Colon (tissue), 2 donors: ENCODE results near the gene FAM83C.
"Not testable (repeated sequence)": the region's sequence is repeated elsewhere in the genome, so short reads cannot be mapped to it uniquely, and the experiment has no call there.

Experiments used
- FAIRE-seq: peaks from 2 replicates; lab custom pipeline; 2012; peaks lifted over from hg19 to GRCh38; lab: Jason Lieb, UNC
- donor health status: control.
- donor health status: control.

Gene FAM83C

GRCh38 chr20:35263532-35264341 is 28.5 kb downstream of the FAM83C start:
- no peak for FAIRE-seq

DNA sequence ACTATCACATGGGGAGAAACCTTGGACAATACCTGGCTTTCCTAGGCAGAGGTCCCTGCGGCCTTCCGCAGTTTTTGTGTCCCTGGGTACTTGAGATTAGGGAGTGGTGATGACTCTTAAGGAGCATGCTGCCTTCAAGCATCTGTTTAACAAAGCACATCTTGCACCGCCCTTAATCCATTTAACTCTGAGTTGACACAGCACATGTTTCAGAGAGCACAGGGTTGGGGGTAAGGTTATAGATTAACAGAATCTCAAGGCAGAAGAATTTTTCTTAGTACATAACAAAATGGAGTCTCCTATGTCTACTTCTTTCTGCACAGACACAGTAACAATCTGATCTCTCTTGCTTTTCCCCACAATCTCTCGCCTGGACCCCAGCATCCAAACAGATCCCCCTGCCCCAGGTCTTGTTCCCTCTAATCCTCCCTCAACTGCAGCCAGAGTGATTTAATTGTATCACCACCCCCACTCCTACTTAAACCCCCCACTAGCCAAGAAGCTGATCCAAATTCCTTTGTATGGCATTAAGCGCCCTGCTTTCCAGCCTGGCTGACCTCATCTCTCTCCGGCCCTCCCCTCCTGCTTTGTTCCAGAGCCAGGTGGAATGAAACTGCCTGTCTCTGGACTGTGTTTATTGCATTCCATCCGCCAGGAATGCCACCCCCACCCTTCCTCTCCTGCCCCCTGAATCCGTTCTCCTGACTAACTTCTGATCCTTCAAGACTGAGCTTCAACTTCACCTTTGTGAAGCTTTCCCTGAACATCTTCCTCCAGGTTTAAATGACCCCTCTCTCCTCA is 29.3 kb downstream of the FAM83C start:
- FAIRE-seq = not testable (repeated sequence)

DNA sequence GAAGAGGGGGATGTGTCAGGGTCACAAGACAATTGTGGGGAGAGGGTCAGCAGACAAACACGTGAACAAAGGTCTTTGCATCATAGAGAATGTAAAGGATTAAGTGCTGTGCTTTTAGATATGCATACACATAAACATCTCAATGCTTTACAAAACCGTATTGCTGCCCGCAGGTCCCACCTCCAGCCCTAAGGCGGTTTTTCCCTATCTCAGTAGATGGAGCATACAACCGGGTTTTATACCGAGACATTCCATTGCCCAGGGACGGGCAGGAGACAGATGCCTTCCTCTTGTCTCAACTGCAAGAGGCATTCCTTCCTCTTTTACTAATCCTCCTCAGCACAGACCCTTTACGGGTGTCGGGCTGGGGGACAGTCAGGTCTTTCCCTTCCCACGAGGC is 29.9 kb downstream of the FAM83C start:
- FAIRE-seq = not testable (repeated sequence)

DNA sequence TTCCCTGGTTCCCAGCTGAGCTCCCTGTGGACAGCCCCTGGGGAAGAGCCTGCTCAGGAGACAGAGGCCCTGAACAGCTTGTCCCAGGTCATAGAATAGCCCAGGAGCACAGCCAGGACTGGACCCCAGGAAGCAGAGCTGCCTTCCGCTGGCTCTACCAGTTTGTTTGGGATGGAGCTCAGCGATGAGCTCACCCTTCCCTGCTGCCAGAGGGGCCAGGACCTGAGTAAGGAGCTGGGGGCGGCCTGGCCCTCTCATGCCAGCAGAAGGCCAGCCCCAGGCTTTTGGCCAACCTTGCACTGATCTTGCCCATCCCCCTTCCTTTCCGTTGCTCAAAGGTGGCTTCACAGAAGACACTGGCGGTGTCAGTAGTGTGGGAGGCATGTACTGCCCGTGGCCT is 31.8 kb downstream of the FAM83C start:
- FAIRE-seq = no peak

GRCh38 chr20:35257175-35257909 is 34.9 kb downstream of the FAM83C start:
- FAIRE-seq = no peak

DNA sequence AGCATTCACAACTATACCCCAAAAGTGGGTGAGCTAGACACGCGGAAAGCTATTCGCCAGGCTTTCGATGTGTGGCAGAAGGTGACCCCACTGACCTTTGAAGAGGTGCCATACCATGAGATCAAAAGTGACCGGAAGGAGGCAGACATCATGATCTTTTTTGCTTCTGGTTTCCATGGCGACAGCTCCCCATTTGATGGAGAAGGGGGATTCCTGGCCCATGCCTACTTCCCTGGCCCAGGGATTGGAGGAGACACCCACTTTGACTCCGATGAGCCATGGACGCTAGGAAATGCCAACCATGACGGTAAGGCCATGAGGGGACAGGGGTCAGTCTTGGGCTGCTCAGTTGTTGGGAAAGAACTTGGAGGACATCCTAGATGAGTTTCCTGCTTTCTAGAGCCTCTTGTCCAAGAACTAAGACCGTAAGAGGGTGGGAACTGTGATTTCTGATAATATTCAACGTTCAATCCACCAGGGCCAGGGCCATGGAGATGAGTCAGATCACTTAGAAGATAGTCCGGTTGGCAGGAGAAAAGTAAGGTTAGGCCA is 37.7 kb downstream of the FAM83C start:
- FAIRE-seq = no peak

- FAIRE-seq = no peak
Observed at GRCh38 chr20:35253010-35253409, 39.2 kb downstream of the FAM83C start.

DNA sequence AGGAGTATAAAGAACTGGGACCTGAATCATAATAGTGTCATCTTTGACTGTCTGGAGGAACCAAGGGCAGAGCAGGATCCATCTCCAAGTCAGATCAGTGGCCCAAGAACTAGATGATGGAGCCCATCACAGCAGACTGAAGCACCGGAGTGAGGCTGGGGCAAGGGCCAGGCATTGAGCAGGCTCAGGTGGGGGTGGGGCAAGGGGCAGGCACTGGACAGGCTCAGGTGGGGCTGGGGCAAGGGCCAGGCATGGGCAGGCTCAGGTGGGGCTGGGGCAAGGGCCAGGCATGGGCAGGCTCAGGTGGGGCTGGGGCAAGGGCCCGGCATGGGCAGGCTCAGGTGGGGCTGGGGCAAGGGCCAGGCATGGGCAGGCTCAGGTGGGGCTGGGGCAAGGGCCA is 39.6 kb downstream of the FAM83C start:
- FAIRE-seq = not testable (repeated sequence)

DNA sequence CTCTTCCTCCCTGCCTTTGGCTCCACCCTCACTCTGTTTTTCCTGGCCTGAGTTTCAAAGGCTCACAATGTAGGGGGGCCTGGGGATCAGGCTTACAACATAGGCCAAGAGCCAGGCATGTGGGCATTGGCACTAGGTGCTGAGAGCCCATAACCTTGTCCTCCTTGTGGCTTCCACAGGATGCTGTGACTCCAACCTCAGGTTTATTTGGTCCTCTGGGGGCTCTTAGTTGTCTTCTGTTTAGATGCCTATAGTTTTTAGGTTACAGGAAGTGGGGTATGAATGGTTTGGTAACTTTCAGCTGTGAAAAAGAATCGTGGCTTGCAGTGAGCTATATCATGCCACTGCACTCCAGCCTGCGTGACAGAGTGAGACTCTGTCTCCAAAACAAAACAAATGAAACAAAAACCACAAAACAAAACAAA is 40.2 kb downstream of the FAM83C start:
- FAIRE-seq = no peak

GRCh38 chr20:35251613-35251940 is 40.6 kb downstream of the FAM83C start:
- FAIRE-seq = no peak

- no peak for FAIRE-seq
Observed at GRCh38 chr20:35248641-35249475, 43.4 kb downstream of the FAM83C start.

GRCh38 chr20:35246723-35247122 is 45.5 kb downstream of the FAM83C start:
- no peak for FAIRE-seq

- no peak for FAIRE-seq
Observed at GRCh38 chr20:35243986-35244385, 48.2 kb downstream of the FAM83C start.

DNA sequence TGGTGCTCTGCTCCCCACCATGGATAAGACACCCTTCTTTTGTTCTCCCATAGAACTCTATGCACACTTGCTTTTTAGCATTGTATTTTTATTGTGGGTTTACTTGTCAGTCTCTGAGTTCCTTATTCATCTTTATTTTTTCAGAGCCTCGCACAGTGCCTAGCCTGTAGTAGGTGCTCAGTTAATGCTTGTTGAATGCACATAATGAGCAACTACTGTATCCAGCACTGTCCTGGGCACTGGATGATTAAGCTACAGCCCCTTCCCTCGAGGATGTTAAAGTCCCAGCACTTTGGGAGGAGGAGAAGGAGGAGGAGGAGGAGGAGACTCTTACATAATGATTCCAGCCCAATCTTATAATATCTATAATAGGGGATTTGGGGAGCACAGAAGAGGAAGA is 48.9 kb downstream of the FAM83C start:
- no peak for FAIRE-seq

DNA sequence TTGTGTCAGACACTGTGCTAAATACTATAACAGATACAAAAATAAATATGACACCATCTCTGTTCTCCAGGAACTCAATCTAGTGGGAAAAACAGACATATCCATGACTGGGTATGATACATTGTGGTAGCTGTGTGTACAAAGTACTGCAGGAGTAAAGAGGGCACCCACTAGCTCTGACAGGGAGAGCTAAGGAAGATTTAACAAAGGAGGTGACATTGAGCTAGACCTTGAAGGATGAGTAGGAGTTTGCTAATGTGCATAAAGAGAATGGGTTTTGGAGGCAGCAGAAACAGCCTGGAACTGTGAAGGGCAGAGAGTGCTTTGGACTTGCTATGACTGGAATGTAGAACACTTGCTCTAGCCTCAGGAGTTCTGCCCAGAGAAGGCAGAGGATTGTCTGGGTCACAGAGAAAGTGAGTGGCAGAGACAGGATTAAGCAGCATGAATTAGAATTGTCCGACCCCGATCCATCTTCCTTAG is 51.4 kb downstream of the FAM83C start:
- no peak for FAIRE-seq

DNA sequence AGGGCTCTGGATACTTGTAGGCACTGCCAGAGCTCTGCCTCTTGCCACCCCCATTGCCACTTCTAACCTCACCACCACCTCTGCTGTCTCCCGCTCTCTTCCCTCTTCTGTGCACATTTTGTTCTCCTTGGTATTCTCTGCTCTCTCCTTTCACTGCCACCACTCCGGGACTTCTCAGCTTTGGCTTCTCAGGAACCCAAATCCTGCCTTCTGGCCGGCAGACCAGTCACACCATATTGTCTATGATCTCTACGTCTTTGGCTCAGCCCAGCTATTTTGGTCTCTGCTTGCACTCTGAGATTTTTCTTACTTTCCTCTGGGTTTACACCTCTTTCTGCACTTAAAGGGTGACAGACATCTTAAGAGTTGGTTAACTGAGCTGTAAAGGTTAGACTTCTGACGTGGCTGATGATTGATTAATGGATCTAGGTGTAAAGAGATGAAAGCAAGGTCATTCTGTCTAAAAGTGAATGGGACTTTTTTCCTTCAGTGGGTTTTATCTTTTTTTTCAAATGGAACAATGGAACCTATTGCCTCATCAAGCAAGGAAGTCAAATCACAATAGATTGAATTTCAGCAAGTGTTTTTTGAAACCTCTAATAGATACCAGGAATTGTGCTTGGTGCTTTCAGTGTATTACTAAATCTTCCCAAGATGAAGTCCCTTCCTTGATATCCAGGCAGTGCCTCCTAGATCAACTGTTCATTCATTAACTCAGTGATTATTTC is 52.0 kb downstream of the FAM83C start:
- FAIRE-seq = no peak

DNA sequence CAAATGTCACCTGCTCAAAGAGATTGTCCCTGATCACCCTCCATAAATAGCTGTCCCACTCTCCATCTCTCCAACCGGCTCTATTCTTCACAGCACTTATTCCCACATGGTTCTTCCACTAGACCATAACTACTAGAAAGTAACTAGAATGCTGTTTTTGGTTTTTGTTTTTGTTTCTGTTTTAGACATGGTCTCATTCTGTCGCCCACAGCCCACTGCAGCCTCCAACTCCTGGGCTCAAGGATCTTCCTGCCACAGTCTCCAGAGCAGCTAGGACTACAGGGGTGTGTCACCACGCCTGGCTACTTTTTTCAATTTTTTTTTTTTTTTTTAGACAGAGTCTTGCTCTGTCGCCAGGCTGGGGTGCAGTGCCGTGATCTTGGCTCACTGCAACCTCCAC is 53.5 kb downstream of the FAM83C start:
- FAIRE-seq = no peak

DNA sequence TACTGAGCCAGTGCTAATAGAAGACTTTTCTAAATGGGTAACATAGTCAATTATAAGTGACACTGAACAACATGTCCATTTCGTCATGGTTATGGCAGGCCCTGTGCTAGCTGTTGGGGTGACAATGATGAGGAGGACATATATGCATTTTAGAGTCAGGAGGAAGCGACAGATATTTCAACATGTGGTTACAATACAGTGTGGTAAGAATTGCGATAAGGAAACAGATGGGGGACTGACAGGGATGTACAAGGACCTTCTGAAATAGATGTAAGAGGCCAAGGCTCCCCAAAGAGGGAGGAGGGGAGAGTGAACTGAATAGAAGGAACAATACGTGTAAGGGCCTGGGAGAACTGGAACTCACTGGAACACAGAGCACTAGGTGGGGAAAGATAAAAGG is 54.1 kb downstream of the FAM83C start:
- FAIRE-seq = no peak

- no peak for FAIRE-seq
Observed at GRCh38 chr20:35237486-35237885, 54.7 kb downstream of the FAM83C start.

GRCh38 chr20:35235881-35236280 is 56.3 kb downstream of the FAM83C start:
- FAIRE-seq = no peak
